22Rv1 (cell line): ENCODE results near the gene KIAA0232.

Source experiments
- ZFX ChIP-seq: fragments of 450-650 bp; IDR thresholded peaks from 2 replicates; pipeline ENCODE4 v1.6.1; 2017; ENCODE audit warnings: antibody characterized with exemption, borderline replicate concordance
- TF ChIP-seq, protein P1 (sequence below): fragments of 450-650 bp; IDR thresholded peaks from 2 replicates; pipeline ENCODE4 v1.5.1; 2017; ENCODE audit warnings: mild to moderate bottlenecking

DNA sequence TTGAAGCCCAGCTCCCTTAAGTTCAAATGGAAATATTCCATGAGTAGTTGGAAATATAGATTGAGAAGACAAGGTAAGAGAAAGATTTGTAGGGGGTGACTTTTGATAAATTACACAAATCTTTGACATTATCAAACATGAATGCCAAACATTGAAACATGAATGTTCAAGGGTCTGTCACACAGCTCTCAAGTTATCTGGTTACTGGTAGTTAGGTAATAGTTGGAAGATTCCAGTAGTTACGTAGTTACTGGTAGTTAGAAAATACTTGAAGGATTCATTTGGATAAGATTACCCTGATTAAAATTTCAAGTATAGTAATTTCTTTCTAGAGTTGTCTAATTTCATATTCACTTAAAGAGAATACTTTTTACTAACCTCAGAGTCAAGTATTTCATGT is 20.7 kb downstream of the KIAA0232 start:
- TF ChIP-seq, protein P1, sequence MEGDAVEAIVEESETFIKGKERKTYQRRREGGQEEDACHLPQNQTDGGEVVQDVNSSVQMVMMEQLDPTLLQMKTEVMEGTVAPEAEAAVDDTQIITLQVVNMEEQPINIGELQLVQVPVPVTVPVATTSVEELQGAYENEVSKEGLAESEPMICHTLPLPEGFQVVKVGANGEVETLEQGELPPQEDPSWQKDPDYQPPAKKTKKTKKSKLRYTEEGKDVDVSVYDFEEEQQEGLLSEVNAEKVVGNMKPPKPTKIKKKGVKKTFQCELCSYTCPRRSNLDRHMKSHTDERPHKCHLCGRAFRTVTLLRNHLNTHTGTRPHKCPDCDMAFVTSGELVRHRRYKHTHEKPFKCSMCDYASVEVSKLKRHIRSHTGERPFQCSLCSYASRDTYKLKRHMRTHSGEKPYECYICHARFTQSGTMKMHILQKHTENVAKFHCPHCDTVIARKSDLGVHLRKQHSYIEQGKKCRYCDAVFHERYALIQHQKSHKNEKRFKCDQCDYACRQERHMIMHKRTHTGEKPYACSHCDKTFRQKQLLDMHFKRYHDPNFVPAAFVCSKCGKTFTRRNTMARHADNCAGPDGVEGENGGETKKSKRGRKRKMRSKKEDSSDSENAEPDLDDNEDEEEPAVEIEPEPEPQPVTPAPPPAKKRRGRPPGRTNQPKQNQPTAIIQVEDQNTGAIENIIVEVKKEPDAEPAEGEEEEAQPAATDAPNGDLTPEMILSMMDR, result no peak
- TF ChIP-seq ZFX, result no peak
